H9 (cell line): ENCODE measurements around the gene UGT1A6. TPM values are rescaled to one million over a fixed set of nuclear protein-coding genes. Genes with fewer than 3 reads are reported as not detected.

ENCODE experiments used
- DNase-seq: peaks from one replicate; pipeline ENCODE4 v3.0.0-alpha.2; 2017
- H2AFZ ChIP-seq: one replicate; pipeline ENCODE4 v1.6.1; 2013; ENCODE audit warnings: mild to moderate bottlenecking, low read length, control low read depth, moderate library complexity
- H2AK5ac ChIP-seq: 2 replicates; pipeline ENCODE4 v1.6.1; 2013; ENCODE audit warnings: low read length, control low read depth, mixed read lengths; ENCODE audit not compliant: insufficient read length
- H2BK120ac ChIP-seq: one replicate; pipeline ENCODE4 v1.6.1; 2013; ENCODE audit warnings: low read depth, mild to moderate bottlenecking, low read length, control low read depth, inconsistent platforms; ENCODE audit not compliant: poor library complexity, severe bottlenecking
- H2BK12ac ChIP-seq: 2 replicates; pipeline ENCODE4 v1.6.1; 2013; ENCODE audit warnings: low read length, control low read depth, mixed read lengths, low read depth; ENCODE audit not compliant: insufficient read length
- H2BK15ac ChIP-seq: 2 replicates; pipeline ENCODE4 v1.6.1; 2013; ENCODE audit warnings: low read depth, low read length, control low read depth
- H2BK20ac ChIP-seq: one replicate; pipeline ENCODE4 v1.6.1; 2013; ENCODE audit warnings: low read depth, mild to moderate bottlenecking, low read length, control low read depth, inconsistent platforms; ENCODE audit not compliant: poor library complexity, severe bottlenecking
- H2BK5ac ChIP-seq: 2 replicates; pipeline ENCODE4 v1.6.1; 2013; ENCODE audit warnings: low read length, control low read depth, mixed read lengths; ENCODE audit not compliant: insufficient read length
- H3K14ac ChIP-seq: 2 replicates; pipeline ENCODE4 v1.6.1; 2013; ENCODE audit warnings: low read length, control low read depth; ENCODE audit not compliant: insufficient read depth
- H3K18ac ChIP-seq: 2 replicates; pipeline ENCODE4 v1.6.1; 2013; ENCODE audit warnings: low read depth, mild to moderate bottlenecking, mixed read lengths, low read length, control low read depth; ENCODE audit not compliant: insufficient read length
- H3K23ac ChIP-seq: 2 replicates; pipeline ENCODE4 v1.6.1; 2013; ENCODE audit warnings: low read length, control low read depth, mixed read lengths, low read depth; ENCODE audit not compliant: insufficient read length
- H3K23me2 ChIP-seq: 2 replicates; pipeline ENCODE4 v1.6.1; 2013; ENCODE audit warnings: low read depth, mild to moderate bottlenecking, mixed read lengths, low read length, control low read depth; ENCODE audit not compliant: insufficient read length, poor library complexity, severe bottlenecking
- H3K27ac ChIP-seq: 2 replicates; pipeline ENCODE4 v1.5.1; 2013; ENCODE audit warnings: low read length, control low read depth, mixed read lengths, low read depth; ENCODE audit not compliant: insufficient read length
- H3K27me3 ChIP-seq: 2 replicates; pipeline ENCODE4 v1.6.1; 2013; ENCODE audit warnings: low read length, control low read depth, inconsistent platforms; ENCODE audit not compliant: insufficient read depth
- H3K4ac ChIP-seq: 2 replicates; pipeline ENCODE4 v1.6.1; 2013; ENCODE audit warnings: low read depth, mild to moderate bottlenecking, control low read depth, inconsistent platforms, low read length, moderate library complexity
- H3K4me1 ChIP-seq: 2 replicates; pipeline ENCODE4 v1.6.1; 2013; ENCODE audit warnings: low read length, control low read depth, inconsistent platforms; ENCODE audit not compliant: insufficient read depth
- H3K4me2 ChIP-seq: 2 replicates; pipeline ENCODE4 v1.6.1; 2013; ENCODE audit warnings: low read length, control low read depth, mixed read lengths; ENCODE audit not compliant: insufficient read length, insufficient read depth
- H3K56ac ChIP-seq: 2 replicates; pipeline ENCODE4 v1.6.1; 2013; ENCODE audit warnings: low read depth, mild to moderate bottlenecking, mixed read lengths, low read length, control low read depth; ENCODE audit not compliant: insufficient read length
- H3K79me1 ChIP-seq: 2 replicates; pipeline ENCODE4 v1.6.1; 2013; ENCODE audit warnings: low read depth, mild to moderate bottlenecking, moderate library complexity, low read length, control low read depth, inconsistent platforms; ENCODE audit not compliant: insufficient read depth, poor library complexity, severe bottlenecking
- H3K79me2 ChIP-seq: 2 replicates; pipeline ENCODE4 v1.6.1; 2013; ENCODE audit warnings: low read length, control low read depth, inconsistent platforms; ENCODE audit not compliant: insufficient read depth
- H3K9ac ChIP-seq: 2 replicates; pipeline ENCODE4 v1.6.1; 2013; ENCODE audit warnings: low read length, control low read depth, mixed read lengths; ENCODE audit not compliant: insufficient read length; ENCODE audit errors: extremely low read depth
- H3K9me3 ChIP-seq: one replicate; pipeline ENCODE4 v1.6.1; 2013; ENCODE audit warnings: low read depth, low read length, inconsistent platforms; ENCODE audit not compliant: control insufficient read depth
- H3T11ph ChIP-seq: one replicate; pipeline ENCODE4 v1.6.1; 2013; ENCODE audit warnings: mild to moderate bottlenecking, low read length, control low read depth, inconsistent platforms
- H4K20me1 ChIP-seq: one replicate; pipeline ENCODE4 v1.6.1; 2013; ENCODE audit not compliant: control insufficient read depth, insufficient read length, insufficient read depth
- H4K5ac ChIP-seq: 2 replicates; pipeline ENCODE4 v1.6.1; 2013; ENCODE audit warnings: low read depth, mild to moderate bottlenecking, mixed read lengths, low read length, control low read depth; ENCODE audit not compliant: insufficient read length
- H4K8ac ChIP-seq: replicated peaks from 2 replicates; pipeline ENCODE4 v1.6.1; 2013; ENCODE audit warnings: low read length, control low read depth, mixed read lengths, low read depth; ENCODE audit not compliant: insufficient read length
- H4K91ac ChIP-seq: 2 replicates; pipeline ENCODE4 v1.6.1; 2013; ENCODE audit warnings: low read depth, mild to moderate bottlenecking, moderate library complexity, mixed read lengths, low read length, control low read depth; ENCODE audit not compliant: insufficient read length
- H3K27ac Mint-ChIP-seq, 3 experiments: 2 replicates in 2 of 3; 3 replicates in 1 of 3; pipeline ENCODE4 v1.8.0; 2020 to 2021; ENCODE audit warnings: mixed read lengths in 3 of 3, mild to moderate bottlenecking in 1 of 3, moderate library complexity in 1 of 3
- H3K27me3 Mint-ChIP-seq: 2 replicates; pipeline ENCODE4 v1.8.0; 2021; ENCODE audit warnings: low read depth, mild to moderate bottlenecking, moderate library complexity, mixed read lengths
- H3K36me3 Mint-ChIP-seq, 3 experiments: 2 replicates in 2 of 3; 3 replicates in 1 of 3; pipeline ENCODE4 v1.8.0; 2020 to 2021; ENCODE audit warnings: low read depth in 3 of 3, mixed read lengths in 3 of 3; ENCODE audit not compliant: insufficient read depth in 1 of 3
- H3K4me1 Mint-ChIP-seq, 2 experiments: 2 replicates each; pipeline ENCODE4 v1.8.0; 2020; ENCODE audit warnings: mixed read lengths in 2 of 2
- H3K4me3 Mint-ChIP-seq, 2 experiments: 2 replicates in 1 of 2; 3 replicates in 1 of 2; pipeline ENCODE4 v1.8.0; 2020 to 2021; ENCODE audit warnings: mild to moderate bottlenecking in 2 of 2, mixed read lengths in 2 of 2, moderate library complexity in 1 of 2
- H3K9me3 Mint-ChIP-seq, 2 experiments: 2 replicates in 1 of 2; 3 replicates in 1 of 2; pipeline ENCODE4 v1.8.0; 2020; ENCODE audit warnings: mild to moderate bottlenecking in 2 of 2, mixed read lengths in 2 of 2, moderate library complexity in 1 of 2
- WGBS: extraction: QIAGEN DNeasy Blood & Tissue Kit; methylation state at CpG from one replicate; pipeline ENCODE4 v1.1.7; 2013; ENCODE audit warnings: missing lambda C conversion rate, low lambda C conversion rate, mixed read lengths; ENCODE audit not compliant: insufficient read length; ENCODE audit errors: extremely low coverage; 5-methylcytosine and 5-hydroxymethylcytosine counted together
- total RNA-seq: library from RNA; stranded (reverse); gene quantifications from 2 replicates; pipeline ENCODE4 v1.2.1, GENCODE V29; 2021
- TF ChIP-seq, protein P1 (sequence below): fragments of 200-600 bp; sonication (generic); conservative IDR thresholded peaks from 3 replicates; pipeline ENCODE4 v1.8.0; 2021; ENCODE audit warnings: antibody characterized with exemption, mild to moderate bottlenecking

UGT1A6 gene
- total RNA-seq, 1 experiment from 2014 or later: not detected

DNA sequence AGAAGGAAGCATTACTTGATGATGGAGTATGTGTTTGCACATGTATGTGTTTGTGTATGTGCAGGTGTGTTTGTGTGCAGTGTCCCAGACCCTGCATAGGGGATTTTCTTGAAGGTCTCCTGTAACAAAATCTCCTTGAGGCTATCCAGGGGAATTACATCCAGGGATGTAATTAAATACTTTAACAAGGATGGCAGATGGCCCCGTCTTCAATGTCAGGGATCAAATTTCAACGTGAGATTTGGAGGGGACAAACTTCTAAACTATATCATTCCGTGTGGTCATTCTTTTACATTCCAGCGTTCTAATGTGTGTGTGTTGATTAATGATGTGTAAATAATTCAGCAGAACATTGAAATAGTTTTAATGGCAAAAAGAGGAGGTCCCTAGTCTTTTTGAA lies 17.7 kb upstream of the UGT1A6 start:
- H3K27ac Mint-ChIP-seq: no peak overlapping the region
- WGBS: no CpG with 5 or more reads among the region's 4 CpGs
- H3K4me1 ChIP-seq: no peaks in the 10 kb centered on the region; the same call in 1 of the 2 replicates

More for the DNA sequence above, 17.7 kb upstream of the UGT1A6 start:
- no peak for DNase-seq
- H2BK15ac ChIP-seq: no peak overlapping the region
- no peak overlapping the region for H3K4me3 Mint-ChIP-seq
- H4K5ac ChIP-seq: no peak overlapping the region
- H2BK20ac ChIP-seq: no peak overlapping the region
- H3T11ph ChIP-seq: no peak overlapping the region
- H3K36me3 Mint-ChIP-seq: no peaks in the 10 kb centered on the region
- H2BK12ac ChIP-seq: no peak overlapping the region
- H3K79me2 ChIP-seq: no peaks in the 10 kb centered on the region
- H3K18ac ChIP-seq: no peak overlapping the region
- H3K23me2 ChIP-seq: no peaks in the 10 kb centered on the region
- no peak overlapping the region for H3K23ac ChIP-seq
- H3K9ac ChIP-seq: no peak overlapping the region
- H3K4me1 Mint-ChIP-seq: peaks cover 2 to 5% of the 10 kb centered on the region in 2 experiments; a peak in 3 of 4 replicates
- H2BK120ac ChIP-seq: no peak overlapping the region
- no peak overlapping the region for H2BK5ac ChIP-seq
- H3K27me3 ChIP-seq: no peaks in the 10 kb centered on the region
- no peak overlapping the region for H3K27ac ChIP-seq
- H3K27me3 Mint-ChIP-seq: peaks cover 15% of the 10 kb centered on the region
- no peak overlapping the region for H3K56ac ChIP-seq
- TF ChIP-seq, protein P1, sequence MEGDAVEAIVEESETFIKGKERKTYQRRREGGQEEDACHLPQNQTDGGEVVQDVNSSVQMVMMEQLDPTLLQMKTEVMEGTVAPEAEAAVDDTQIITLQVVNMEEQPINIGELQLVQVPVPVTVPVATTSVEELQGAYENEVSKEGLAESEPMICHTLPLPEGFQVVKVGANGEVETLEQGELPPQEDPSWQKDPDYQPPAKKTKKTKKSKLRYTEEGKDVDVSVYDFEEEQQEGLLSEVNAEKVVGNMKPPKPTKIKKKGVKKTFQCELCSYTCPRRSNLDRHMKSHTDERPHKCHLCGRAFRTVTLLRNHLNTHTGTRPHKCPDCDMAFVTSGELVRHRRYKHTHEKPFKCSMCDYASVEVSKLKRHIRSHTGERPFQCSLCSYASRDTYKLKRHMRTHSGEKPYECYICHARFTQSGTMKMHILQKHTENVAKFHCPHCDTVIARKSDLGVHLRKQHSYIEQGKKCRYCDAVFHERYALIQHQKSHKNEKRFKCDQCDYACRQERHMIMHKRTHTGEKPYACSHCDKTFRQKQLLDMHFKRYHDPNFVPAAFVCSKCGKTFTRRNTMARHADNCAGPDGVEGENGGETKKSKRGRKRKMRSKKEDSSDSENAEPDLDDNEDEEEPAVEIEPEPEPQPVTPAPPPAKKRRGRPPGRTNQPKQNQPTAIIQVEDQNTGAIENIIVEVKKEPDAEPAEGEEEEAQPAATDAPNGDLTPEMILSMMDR: peak; percentile 37; the same call in 2 of the 3 replicates
- no peak overlapping the region for H4K91ac ChIP-seq
- H3K4ac ChIP-seq: no peak overlapping the region
- H4K8ac ChIP-seq: no peak overlapping the region
- H2AFZ ChIP-seq: no peak overlapping the region
- no peak overlapping the region for H2AK5ac ChIP-seq
- no peaks in the 10 kb centered on the region for H3K9me3 Mint-ChIP-seq
- no peaks in the 10 kb centered on the region for H3K79me1 ChIP-seq
- H4K20me1 ChIP-seq: no peaks in the 10 kb centered on the region
- H3K4me2 ChIP-seq: no peak overlapping the region
- H3K9me3 ChIP-seq: no peaks in the 10 kb centered on the region
- H3K14ac ChIP-seq: no peak overlapping the region
